Neural cell (in vitro differentiated cells): Measurements from ENCODE around the gene FBN1. TPM values are rescaled to one million over a fixed set of nuclear protein-coding genes. Genes with fewer than 3 reads are reported as not detected.

Experiments
- H2AFZ ChIP-seq: fragments of 200-600, 300-800 bp; sonication (generic), shearing (Covaris generic); 2 replicates; pipeline ENCODE4 v1.6.0; 2014; ENCODE audit warnings: low read depth, mild to moderate bottlenecking, antibody characterized with exemption, low read length, moderate library complexity
- H3F3A ChIP-seq: fragments of 200-600 bp; shearing (Covaris generic); 2 replicates; pipeline ENCODE4 v1.6.1; 2016; ENCODE audit warnings: mild to moderate bottlenecking, moderate library complexity, mixed read lengths, antibody characterized with exemption, low read length; ENCODE audit not compliant: insufficient read depth, poor library complexity, severe bottlenecking
- H3K27ac ChIP-seq: fragments of 200-600, 300-800 bp; sonication (generic), shearing (Covaris generic); 2 replicates; pipeline ENCODE4 v1.5.1; 2014; ENCODE audit warnings: mild to moderate bottlenecking, low read length, moderate library complexity
- H3K27me3 ChIP-seq: fragments of 300-800, 200-600 bp; sonication (generic), shearing (Covaris generic); 2 replicates; pipeline ENCODE4 v1.6.0; 2014; ENCODE audit warnings: mild to moderate bottlenecking, low read depth, low read length, moderate library complexity; ENCODE audit not compliant: insufficient read depth
- H3K36me3 ChIP-seq: fragments of 300-800, 200-600 bp; sonication (generic), shearing (Covaris generic); 2 replicates; pipeline ENCODE4 v1.5.1; 2014; ENCODE audit warnings: mild to moderate bottlenecking, antibody characterized with exemption, low read length, moderate library complexity; ENCODE audit not compliant: insufficient read depth
- H3K4me2 ChIP-seq: fragments of 300-800, 200-600 bp; sonication (generic), shearing (Covaris generic); 2 replicates; pipeline ENCODE4 v1.6.0; 2014; ENCODE audit warnings: mild to moderate bottlenecking, low read length
- H3K4me3 ChIP-seq: fragments of 300-800, 200-600 bp; sonication (generic), shearing (Covaris generic); 2 replicates; pipeline ENCODE4 v1.5.1; 2014; ENCODE audit warnings: mild to moderate bottlenecking, low read length, moderate library complexity
- H3K79me2 ChIP-seq: fragments of 200-600 bp; shearing (Covaris generic); replicated peaks from 2 replicates; pipeline ENCODE4 v1.6.0; 2014; ENCODE audit warnings: mild to moderate bottlenecking, low read length, moderate library complexity; ENCODE audit not compliant: insufficient read depth
- H3K9ac ChIP-seq: fragments of 300-800, 200-600 bp; sonication (generic), shearing (Covaris generic); 2 replicates; pipeline ENCODE4 v1.6.1; 2016; ENCODE audit warnings: mild to moderate bottlenecking, low read length, mixed read lengths
- H3K9me2 ChIP-seq: fragments of 200-600 bp; shearing (Covaris generic); 2 replicates; pipeline ENCODE4 v1.6.1; 2016; ENCODE audit warnings: mild to moderate bottlenecking, low read length, mixed read lengths; ENCODE audit not compliant: insufficient read depth
- H3K9me3 ChIP-seq: fragments of 200-600, 300-800 bp; sonication (generic), shearing (Covaris generic); 2 replicates; pipeline ENCODE4 v1.6.1; 2016; ENCODE audit warnings: mild to moderate bottlenecking, mixed run types, low read length, moderate library complexity, mixed read lengths
- H4K20me1 ChIP-seq: fragments of 200-600 bp; shearing (Covaris generic); 2 replicates; pipeline ENCODE4 v1.6.1; 2016; ENCODE audit warnings: mild to moderate bottlenecking, mixed run types; ENCODE audit not compliant: insufficient read depth
- EP300 ChIP-seq: fragments of 450-650 bp; conservative IDR thresholded peaks from 2 replicates; pipeline ENCODE4 v1.6.1; 2014; ENCODE audit warnings: antibody characterized with exemption, mild to moderate bottlenecking, moderate library complexity; ENCODE audit not compliant: poor library complexity, severe bottlenecking
- EZH2 ChIP-seq: fragments of 200-600, 300-800 bp; shearing (Covaris generic), sonication (generic); IDR thresholded peaks from 2 replicates; pipeline ENCODE4 v1.6.1; 2014; ENCODE audit warnings: antibody characterized with exemption, low read length, borderline replicate concordance, mild to moderate bottlenecking; ENCODE audit not compliant: insufficient read depth, poor library complexity, severe bottlenecking
- MXI1 ChIP-seq: fragments of 450-650 bp; conservative IDR thresholded peaks from 2 replicates; pipeline ENCODE4 v1.6.1; 2014; ENCODE audit warnings: antibody characterized with exemption, mild to moderate bottlenecking; ENCODE audit not compliant: poor library complexity, severe bottlenecking
- POLR2AphosphoS5 ChIP-seq: IDR thresholded peaks from 2 replicates; pipeline ENCODE4 v1.6.1; 2012
- RAD21 ChIP-seq: fragments of 450-650 bp; conservative IDR thresholded peaks from 2 replicates; pipeline ENCODE4 v1.6.1; 2014; ENCODE audit warnings: antibody characterized with exemption, mild to moderate bottlenecking, moderate library complexity
- SMC3 ChIP-seq: fragments of 450-650 bp; conservative IDR thresholded peaks from 2 replicates; pipeline ENCODE4 v1.6.1; 2014; ENCODE audit warnings: antibody characterized with exemption, mild to moderate bottlenecking, moderate library complexity; ENCODE audit not compliant: poor library complexity
- TAF1 ChIP-seq: IDR thresholded peaks from 2 replicates; pipeline ENCODE4 v1.6.1; 2012; ENCODE audit warnings: low read depth
- polyA plus RNA-seq: library from polyadenylated mRNA; depleted of rRNA; stranded (reverse); fragments of >200 nt; gene quantifications from 2 replicates; pipeline ENCODE4 v1.2.3, GENCODE V29; 2014
- TF ChIP-seq, protein P1 (sequence below): IDR thresholded peaks from 2 replicates; pipeline ENCODE4 v1.6.1; 2012; ENCODE audit warnings: borderline replicate concordance
- TF ChIP-seq, protein P2 (sequence below): fragments of 450-650 bp; IDR thresholded peaks from 2 replicates; pipeline ENCODE4 v1.5.1; 2014; ENCODE audit warnings: antibody characterized with exemption, mild to moderate bottlenecking, moderate library complexity; ENCODE audit not compliant: poor library complexity, severe bottlenecking

The FBN1 gene
- polyA plus RNA-seq, 1 donor from 2014 or later: 22.0 TPM

GRCh38 chr15:48365575-48365974 is 279.9 kb downstream of the FBN1 start:
- no peak overlapping the region for H3K9ac ChIP-seq
- no peaks in the 10 kb centered on the region for H3K79me2 ChIP-seq
- H3K27ac ChIP-seq: no peak overlapping the region
- no peaks in the 10 kb centered on the region for H4K20me1 ChIP-seq
- H3K4me3 ChIP-seq: no peak overlapping the region
- H3K9me2 ChIP-seq: no peaks in the 10 kb centered on the region
- no peaks in the 10 kb centered on the region for H3K36me3 ChIP-seq
- no peaks in the 10 kb centered on the region for H3K9me3 ChIP-seq
- H3K27me3 ChIP-seq: no peaks in the 10 kb centered on the region
- H3F3A ChIP-seq: no peaks in the 10 kb centered on the region
- H2AFZ ChIP-seq: no peak overlapping the region
- H3K4me2 ChIP-seq: no peak overlapping the region
- TF ChIP-seq RAD21: no peak
- TF ChIP-seq MXI1: no peak
- no peak for TF ChIP-seq SMC3
- TF ChIP-seq EP300: no peak
- TF ChIP-seq, protein P1, sequence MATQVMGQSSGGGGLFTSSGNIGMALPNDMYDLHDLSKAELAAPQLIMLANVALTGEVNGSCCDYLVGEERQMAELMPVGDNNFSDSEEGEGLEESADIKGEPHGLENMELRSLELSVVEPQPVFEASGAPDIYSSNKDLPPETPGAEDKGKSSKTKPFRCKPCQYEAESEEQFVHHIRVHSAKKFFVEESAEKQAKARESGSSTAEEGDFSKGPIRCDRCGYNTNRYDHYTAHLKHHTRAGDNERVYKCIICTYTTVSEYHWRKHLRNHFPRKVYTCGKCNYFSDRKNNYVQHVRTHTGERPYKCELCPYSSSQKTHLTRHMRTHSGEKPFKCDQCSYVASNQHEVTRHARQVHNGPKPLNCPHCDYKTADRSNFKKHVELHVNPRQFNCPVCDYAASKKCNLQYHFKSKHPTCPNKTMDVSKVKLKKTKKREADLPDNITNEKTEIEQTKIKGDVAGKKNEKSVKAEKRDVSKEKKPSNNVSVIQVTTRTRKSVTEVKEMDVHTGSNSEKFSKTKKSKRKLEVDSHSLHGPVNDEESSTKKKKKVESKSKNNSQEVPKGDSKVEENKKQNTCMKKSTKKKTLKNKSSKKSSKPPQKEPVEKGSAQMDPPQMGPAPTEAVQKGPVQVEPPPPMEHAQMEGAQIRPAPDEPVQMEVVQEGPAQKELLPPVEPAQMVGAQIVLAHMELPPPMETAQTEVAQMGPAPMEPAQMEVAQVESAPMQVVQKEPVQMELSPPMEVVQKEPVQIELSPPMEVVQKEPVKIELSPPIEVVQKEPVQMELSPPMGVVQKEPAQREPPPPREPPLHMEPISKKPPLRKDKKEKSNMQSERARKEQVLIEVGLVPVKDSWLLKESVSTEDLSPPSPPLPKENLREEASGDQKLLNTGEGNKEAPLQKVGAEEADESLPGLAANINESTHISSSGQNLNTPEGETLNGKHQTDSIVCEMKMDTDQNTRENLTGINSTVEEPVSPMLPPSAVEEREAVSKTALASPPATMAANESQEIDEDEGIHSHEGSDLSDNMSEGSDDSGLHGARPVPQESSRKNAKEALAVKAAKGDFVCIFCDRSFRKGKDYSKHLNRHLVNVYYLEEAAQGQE: no peak
- TF ChIP-seq, protein P2, sequence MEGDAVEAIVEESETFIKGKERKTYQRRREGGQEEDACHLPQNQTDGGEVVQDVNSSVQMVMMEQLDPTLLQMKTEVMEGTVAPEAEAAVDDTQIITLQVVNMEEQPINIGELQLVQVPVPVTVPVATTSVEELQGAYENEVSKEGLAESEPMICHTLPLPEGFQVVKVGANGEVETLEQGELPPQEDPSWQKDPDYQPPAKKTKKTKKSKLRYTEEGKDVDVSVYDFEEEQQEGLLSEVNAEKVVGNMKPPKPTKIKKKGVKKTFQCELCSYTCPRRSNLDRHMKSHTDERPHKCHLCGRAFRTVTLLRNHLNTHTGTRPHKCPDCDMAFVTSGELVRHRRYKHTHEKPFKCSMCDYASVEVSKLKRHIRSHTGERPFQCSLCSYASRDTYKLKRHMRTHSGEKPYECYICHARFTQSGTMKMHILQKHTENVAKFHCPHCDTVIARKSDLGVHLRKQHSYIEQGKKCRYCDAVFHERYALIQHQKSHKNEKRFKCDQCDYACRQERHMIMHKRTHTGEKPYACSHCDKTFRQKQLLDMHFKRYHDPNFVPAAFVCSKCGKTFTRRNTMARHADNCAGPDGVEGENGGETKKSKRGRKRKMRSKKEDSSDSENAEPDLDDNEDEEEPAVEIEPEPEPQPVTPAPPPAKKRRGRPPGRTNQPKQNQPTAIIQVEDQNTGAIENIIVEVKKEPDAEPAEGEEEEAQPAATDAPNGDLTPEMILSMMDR: no peak
- TF ChIP-seq POLR2AphosphoS5: no peak
- TF ChIP-seq TAF1: no peak
- no peak for TF ChIP-seq EZH2

DNA sequence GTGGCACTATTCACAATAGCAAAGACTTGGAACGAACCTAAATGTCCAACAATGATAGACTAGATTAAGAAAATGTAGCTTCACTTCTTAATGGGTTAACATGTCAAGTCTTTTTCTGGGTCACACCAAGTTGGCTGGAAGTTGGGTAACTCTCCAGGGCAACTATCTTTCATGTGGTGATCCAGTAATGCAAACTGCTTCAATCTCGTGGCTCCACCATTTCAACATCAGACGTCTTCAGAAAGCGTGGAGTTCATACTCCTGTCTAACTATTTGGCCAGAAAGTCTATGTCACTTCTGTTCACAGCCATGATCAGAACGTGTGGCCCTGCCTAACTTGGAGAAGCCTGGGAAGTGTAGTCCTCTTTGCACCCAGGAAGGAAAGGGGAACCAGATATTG is 282.0 kb downstream of the FBN1 start:
- Histone ChIP-seq H3K9me2 (no peaks in the 10 kb centered on the region), H3K4me2 (no peak overlapping the region), H3K9ac (no peak overlapping the region), H3K4me3 (no peak overlapping the region), H4K20me1 (no peaks in the 10 kb centered on the region), H3K79me2 (no peaks in the 10 kb centered on the region), H3F3A (no peaks in the 10 kb centered on the region), H3K9me3 (no peaks in the 10 kb centered on the region), H3K27me3 (no peaks in the 10 kb centered on the region), H2AFZ (no peak overlapping the region), H3K36me3 (no peaks in the 10 kb centered on the region), H3K27ac (no peak overlapping the region)
- TF ChIP-seq, protein P1: no peak
- TF ChIP-seq MXI1 (no peak), EP300 (no peak), EZH2 (no peak), RAD21 (no peak), POLR2AphosphoS5 (no peak), TAF1 (no peak), SMC3 (no peak)
- TF ChIP-seq, protein P2: no peak
